ENCODE results near the gene DMXL2. TPM values are rescaled to one million over a fixed set of nuclear protein-coding genes. Genes with fewer than 3 reads are reported as not detected.

The DMXL2 gene
- total RNA-seq, 1 experiment from 2014 or later, result 37.3 TPM

DNA sequence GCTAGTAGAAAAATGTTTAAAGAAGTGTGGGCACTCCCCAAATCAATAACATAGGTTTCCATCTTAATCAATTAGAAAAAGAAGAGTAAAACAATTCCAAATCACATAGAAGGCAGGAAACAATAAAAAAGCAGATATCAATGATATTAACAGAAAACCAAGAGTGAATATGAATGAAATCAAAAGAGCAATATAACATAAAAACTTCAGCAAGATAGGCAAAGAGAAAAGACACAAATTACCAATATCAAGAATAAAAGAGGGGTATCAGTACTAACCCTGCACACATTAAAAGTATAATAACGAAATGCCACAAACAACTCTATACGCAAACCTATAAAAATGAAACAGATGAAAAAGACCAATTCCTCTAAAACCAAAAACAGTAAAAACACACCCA lies 19.6 kb downstream of the DMXL2 start:
- ChIA-PET CTCF (interaction anchor here (0.5 to 0.6 kb wide), 2 partner anchors 32 to 903 kb away, joined by 3 to 4 read pairs; no protein-coding TSS in a partner anchor), POLR2A (no interaction called here)
- no peak for ATAC-seq
- intact Hi-C loops (cut with micrococcal nuclease; ENCODE audit: unreplicated experiment) (no loop called here), in situ Hi-C loops (cut with HindIII; ENCODE audit: low pct_unique_long_range_greater_than_20kb, low sequenced_read_pairs) (no loop called here)
- peak overlapping the region; percentile 74 for H3K27ac ChIP-seq (ENCODE audit: low read length)
- DNase-seq (ENCODE audit: low read depth, low spot score), result no peak
- peak overlapping the region in 1 of 2 experiments; percentile 34; a peak in 2 of 4 replicates for H3K4me3 ChIP-seq (ENCODE audit: low read depth in 2 of 2, low read length in 2 of 2)
- H3K9me3 ChIP-seq (ENCODE audit: control insufficient read depth, insufficient read depth, low read depth, low read length), result no peaks in the 10 kb centered on the region
- TSS peak; percentile 77 for BruUV-seq (replicated peaks)
- peaks cover 8% of the 10 kb centered on the region for H3K4me1 ChIP-seq (ENCODE audit: control insufficient read depth, insufficient read depth, low read length)
- TF ChIP-seq, protein P1, sequence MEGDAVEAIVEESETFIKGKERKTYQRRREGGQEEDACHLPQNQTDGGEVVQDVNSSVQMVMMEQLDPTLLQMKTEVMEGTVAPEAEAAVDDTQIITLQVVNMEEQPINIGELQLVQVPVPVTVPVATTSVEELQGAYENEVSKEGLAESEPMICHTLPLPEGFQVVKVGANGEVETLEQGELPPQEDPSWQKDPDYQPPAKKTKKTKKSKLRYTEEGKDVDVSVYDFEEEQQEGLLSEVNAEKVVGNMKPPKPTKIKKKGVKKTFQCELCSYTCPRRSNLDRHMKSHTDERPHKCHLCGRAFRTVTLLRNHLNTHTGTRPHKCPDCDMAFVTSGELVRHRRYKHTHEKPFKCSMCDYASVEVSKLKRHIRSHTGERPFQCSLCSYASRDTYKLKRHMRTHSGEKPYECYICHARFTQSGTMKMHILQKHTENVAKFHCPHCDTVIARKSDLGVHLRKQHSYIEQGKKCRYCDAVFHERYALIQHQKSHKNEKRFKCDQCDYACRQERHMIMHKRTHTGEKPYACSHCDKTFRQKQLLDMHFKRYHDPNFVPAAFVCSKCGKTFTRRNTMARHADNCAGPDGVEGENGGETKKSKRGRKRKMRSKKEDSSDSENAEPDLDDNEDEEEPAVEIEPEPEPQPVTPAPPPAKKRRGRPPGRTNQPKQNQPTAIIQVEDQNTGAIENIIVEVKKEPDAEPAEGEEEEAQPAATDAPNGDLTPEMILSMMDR (IDR thresholded peaks at IDR 0.05), result no peak
- TF ChIP-seq TCF7L2 (IDR thresholded peaks at IDR 0.05; ENCODE audit: low read depth, low read length) (no peak), POLR2AphosphoS5 (IDR thresholded peaks at IDR 0.05; ENCODE audit: low read depth, low read length) (no peak), SIN3A (IDR thresholded peaks at IDR 0.05; ENCODE audit: borderline replicate concordance, insufficient read depth, low read depth, low read length) (no peak)
- TF ChIP-seq, protein P2, sequence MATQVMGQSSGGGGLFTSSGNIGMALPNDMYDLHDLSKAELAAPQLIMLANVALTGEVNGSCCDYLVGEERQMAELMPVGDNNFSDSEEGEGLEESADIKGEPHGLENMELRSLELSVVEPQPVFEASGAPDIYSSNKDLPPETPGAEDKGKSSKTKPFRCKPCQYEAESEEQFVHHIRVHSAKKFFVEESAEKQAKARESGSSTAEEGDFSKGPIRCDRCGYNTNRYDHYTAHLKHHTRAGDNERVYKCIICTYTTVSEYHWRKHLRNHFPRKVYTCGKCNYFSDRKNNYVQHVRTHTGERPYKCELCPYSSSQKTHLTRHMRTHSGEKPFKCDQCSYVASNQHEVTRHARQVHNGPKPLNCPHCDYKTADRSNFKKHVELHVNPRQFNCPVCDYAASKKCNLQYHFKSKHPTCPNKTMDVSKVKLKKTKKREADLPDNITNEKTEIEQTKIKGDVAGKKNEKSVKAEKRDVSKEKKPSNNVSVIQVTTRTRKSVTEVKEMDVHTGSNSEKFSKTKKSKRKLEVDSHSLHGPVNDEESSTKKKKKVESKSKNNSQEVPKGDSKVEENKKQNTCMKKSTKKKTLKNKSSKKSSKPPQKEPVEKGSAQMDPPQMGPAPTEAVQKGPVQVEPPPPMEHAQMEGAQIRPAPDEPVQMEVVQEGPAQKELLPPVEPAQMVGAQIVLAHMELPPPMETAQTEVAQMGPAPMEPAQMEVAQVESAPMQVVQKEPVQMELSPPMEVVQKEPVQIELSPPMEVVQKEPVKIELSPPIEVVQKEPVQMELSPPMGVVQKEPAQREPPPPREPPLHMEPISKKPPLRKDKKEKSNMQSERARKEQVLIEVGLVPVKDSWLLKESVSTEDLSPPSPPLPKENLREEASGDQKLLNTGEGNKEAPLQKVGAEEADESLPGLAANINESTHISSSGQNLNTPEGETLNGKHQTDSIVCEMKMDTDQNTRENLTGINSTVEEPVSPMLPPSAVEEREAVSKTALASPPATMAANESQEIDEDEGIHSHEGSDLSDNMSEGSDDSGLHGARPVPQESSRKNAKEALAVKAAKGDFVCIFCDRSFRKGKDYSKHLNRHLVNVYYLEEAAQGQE (IDR thresholded peaks at IDR 0.05; ENCODE audit: insufficient read depth in 1 of 2, low read depth in 2 of 2, low read length in 1 of 2), result no peak
- H3K27me3 ChIP-seq (ENCODE audit: control insufficient read depth, insufficient read depth, low read length), result no peaks in the 10 kb centered on the region
- H3K36me3 ChIP-seq (ENCODE audit: control insufficient read depth, insufficient read depth, low read length), result no peaks in the 10 kb centered on the region

DNA sequence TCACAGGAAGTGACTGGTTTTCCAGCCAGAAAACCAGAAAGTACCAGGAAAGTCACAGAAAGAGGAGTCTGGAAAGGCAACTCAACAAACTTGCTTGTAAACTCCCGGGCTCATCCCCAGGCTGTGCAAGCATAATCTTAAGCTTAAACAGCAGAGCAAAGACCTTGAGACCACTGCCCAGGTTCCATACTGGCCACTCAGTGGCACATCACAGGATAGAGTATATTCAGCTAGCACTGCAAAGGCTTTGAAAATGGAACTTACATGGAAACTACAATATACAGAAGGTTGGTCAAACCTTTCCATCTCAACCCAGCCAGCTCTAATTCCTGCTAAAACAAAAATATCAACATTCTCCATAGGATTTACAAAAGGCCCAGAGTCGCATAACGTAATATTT lies 20.1 kb downstream of the DMXL2 start:
- BruUV-seq (replicated peaks), result no TSS peak
- DNase-seq (ENCODE audit: low read depth, low spot score) (no peak), ATAC-seq (no peak)
- Histone ChIP-seq H3K27me3 (ENCODE audit: control insufficient read depth, insufficient read depth, low read length) (no peaks in the 10 kb centered on the region), H3K36me3 (ENCODE audit: control insufficient read depth, insufficient read depth, low read length) (no peaks in the 10 kb centered on the region), H3K9me3 (ENCODE audit: control insufficient read depth, insufficient read depth, low read depth, low read length) (no peaks in the 10 kb centered on the region), H3K4me1 (ENCODE audit: control insufficient read depth, insufficient read depth, low read length) (peaks cover 8% of the 10 kb centered on the region), H3K27ac (ENCODE audit: low read length) (peak overlapping the region; percentile 74), H3K4me3 (ENCODE audit: low read depth in 2 of 2, low read length in 2 of 2) (peak overlapping the region in 1 of 2 experiments; percentile 34; a peak in 2 of 4 replicates)
- in situ Hi-C loops (cut with HindIII; ENCODE audit: low pct_unique_long_range_greater_than_20kb, low sequenced_read_pairs), result no loop called here
- intact Hi-C loops (cut with micrococcal nuclease; ENCODE audit: unreplicated experiment), result no loop called here
- POLR2A ChIA-PET, result interaction anchor here (0.6 kb wide), 1 partner anchor 554 kb away, joined by 10 read pairs; no protein-coding TSS in a partner anchor
- TF ChIP-seq, protein P2 (IDR thresholded peaks at IDR 0.05; ENCODE audit: insufficient read depth in 1 of 2, low read depth in 2 of 2, low read length in 1 of 2), result no peak
- no peak for TF ChIP-seq POLR2AphosphoS5 (IDR thresholded peaks at IDR 0.05; ENCODE audit: low read depth, low read length)
- TF ChIP-seq, protein P1 (IDR thresholded peaks at IDR 0.05), result no peak
- no peak for TF ChIP-seq TCF7L2 (IDR thresholded peaks at IDR 0.05; ENCODE audit: low read depth, low read length)
- CTCF ChIA-PET, result interaction anchor here (0.5 kb wide), 1 partner anchor 31 kb away, joined by 3 read pairs; no protein-coding TSS in a partner anchor

All from Panc1 (cell line).